ENCODE measurements around the gene PPBP.

The PPBP gene

DNA sequence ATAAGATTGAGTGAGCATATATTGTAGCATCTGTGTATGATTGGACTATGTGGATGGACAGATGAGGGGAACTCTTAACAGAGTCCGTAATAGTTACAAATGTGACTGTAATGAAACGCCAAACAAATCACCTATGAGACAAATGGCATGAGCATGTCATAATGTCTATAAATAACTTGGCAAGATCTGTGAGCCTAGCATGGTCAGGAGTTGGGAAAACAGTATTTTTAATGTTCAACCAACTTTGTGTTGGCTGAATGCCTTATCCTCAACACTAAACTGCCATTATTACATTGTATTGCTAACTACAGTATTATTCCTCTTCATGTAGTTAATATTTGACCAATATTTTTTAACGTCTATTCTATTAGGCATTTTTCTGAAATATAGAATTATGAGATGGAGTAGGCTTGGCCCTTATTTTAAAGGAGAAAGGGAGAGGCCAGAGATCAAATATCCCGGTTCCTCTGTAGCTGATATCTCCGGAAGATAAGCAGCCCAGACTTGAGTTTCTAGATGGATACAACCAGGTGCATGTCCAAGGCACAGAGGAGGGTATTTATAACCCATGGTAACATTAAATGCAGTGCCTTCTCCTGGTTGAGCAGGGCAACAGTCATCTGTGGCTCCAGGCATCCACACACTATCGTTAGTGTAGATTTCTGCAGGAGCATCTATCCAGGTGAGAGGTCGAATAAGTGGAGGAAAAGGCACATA is 38.8 kb downstream of the PPBP start:
- TF ChIP-seq, protein P1, sequence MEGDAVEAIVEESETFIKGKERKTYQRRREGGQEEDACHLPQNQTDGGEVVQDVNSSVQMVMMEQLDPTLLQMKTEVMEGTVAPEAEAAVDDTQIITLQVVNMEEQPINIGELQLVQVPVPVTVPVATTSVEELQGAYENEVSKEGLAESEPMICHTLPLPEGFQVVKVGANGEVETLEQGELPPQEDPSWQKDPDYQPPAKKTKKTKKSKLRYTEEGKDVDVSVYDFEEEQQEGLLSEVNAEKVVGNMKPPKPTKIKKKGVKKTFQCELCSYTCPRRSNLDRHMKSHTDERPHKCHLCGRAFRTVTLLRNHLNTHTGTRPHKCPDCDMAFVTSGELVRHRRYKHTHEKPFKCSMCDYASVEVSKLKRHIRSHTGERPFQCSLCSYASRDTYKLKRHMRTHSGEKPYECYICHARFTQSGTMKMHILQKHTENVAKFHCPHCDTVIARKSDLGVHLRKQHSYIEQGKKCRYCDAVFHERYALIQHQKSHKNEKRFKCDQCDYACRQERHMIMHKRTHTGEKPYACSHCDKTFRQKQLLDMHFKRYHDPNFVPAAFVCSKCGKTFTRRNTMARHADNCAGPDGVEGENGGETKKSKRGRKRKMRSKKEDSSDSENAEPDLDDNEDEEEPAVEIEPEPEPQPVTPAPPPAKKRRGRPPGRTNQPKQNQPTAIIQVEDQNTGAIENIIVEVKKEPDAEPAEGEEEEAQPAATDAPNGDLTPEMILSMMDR (IDR thresholded peaks at IDR 0.05; ENCODE audit: low read depth, low read length): no peak
- H3K4me3 ChIP-seq (ENCODE audit: low read depth, low read length): no peak overlapping the region

DNA sequence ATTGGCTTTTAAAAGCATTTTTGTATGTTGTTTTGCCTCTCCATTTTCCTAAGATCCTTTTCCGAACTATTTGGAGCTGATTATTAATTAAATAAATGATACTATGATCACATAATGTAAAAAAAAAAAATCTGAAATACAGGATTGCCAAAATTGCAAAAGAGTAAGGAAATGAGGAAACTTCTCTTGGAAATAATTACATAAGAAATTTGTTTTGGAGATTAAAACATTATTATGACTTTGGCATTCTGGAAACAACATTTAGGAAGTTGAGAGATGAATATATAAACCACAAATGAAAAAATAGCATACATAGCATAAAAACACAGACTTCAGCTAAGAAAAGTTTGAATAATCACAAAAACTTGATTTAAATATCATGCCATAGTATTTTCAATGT is 39.7 kb downstream of the PPBP start:
- no peak overlapping the region for H3K4me3 ChIP-seq (ENCODE audit: low read depth, low read length)
- TF ChIP-seq, protein P1 (IDR thresholded peaks at IDR 0.05; ENCODE audit: low read depth, low read length): no peak

DNA sequence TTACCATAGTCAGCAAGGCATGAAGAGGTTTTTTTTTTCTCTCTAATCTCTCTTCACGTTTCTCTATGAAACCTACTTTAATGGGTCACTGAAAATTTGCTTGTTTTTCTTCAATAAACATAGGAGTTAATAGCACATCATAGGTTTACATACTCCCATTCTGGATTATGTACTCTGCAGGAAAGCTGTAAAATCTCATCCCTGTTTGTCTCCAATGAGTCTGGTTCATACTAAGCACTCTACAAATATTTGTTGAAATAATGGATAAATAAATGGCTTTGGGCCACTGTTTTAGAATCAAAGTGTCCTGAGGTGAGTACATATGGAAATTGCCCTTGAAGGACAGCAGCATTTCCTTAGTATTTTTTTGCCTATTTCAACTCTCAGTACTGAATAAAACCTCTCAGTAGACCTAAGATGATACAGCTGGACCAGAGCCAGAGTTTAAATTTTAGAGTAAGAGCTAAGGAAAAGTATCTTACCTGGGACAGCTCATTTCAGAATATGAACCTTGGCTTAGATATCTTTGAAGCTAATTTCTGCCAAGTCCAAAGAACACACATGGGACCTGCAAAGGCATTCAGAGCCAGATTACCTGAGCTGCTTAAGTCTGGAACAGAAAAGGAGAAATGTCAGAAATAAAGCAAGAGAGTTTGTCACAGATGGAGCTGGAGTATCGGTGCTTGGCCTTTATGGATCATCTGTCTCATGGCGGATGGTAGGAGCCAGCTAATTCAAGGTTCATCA is 40.6 kb downstream of the PPBP start:
- no peak overlapping the region for H3K4me3 ChIP-seq (ENCODE audit: low read depth, low read length)
- TF ChIP-seq, protein P1 (IDR thresholded peaks at IDR 0.05; ENCODE audit: low read depth, low read length): no peak

DNA sequence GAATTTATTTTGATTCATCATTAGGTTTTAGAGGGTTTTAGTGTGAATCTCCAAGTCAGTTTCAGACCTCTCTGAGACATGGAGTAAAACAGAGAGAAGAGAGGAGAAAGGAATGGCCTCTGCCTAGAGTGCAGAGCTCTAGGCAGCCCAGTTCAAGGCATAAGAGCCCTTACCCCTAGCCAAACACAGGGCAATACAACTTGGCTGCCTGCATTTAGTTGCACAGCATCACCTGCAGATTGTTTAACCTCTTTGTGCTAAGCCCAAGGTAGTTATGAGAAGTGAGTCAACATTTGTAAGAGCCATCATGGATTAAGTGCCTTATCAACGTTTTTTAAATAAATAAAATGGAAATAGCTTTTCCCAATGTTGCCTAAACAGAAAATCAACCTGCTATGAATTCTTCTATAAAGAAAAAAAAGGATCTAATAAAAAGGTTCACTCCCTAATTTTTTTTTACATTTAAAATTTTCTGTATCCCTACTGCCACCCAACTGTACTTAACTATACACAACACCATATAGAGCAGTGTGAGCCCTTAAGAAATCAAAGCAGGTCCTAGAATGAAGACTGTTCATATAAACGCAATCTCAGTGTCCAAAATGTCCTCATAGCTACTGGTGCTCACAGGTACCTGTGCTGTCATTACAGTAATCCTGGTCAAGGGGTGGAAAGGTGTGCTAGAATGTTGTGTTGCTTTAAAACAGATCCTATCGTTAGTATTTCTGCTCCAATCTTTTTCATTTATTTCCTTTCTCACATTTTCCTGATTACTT is 42.1 kb downstream of the PPBP start:
- H3K4me3 ChIP-seq (ENCODE audit: low read depth, low read length): no peak overlapping the region
- TF ChIP-seq, protein P1 (IDR thresholded peaks at IDR 0.05; ENCODE audit: low read depth, low read length): no peak

DNA sequence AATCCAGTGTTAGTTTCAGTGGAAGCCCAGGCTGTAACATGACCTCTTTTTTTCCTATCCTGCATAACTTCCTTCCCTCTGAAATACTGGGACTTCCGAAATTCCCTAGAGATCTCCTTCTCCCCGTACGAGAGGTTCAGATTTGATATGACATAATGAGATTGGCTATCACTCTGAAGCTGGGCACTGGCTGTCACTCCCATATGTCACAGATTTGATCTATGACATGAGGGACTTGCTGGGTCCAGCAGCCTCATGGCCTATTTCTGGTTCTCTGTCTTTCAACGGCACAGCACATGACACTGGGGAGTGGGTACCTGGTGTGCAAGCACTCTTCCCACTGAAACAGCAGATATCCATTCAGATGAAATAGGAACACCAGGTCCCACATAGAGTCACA is 42.9 kb downstream of the PPBP start:
- H3K4me3 ChIP-seq (ENCODE audit: low read depth, low read length): no peak overlapping the region
- TF ChIP-seq, protein P1 (IDR thresholded peaks at IDR 0.05; ENCODE audit: low read depth, low read length): no peak

DNA sequence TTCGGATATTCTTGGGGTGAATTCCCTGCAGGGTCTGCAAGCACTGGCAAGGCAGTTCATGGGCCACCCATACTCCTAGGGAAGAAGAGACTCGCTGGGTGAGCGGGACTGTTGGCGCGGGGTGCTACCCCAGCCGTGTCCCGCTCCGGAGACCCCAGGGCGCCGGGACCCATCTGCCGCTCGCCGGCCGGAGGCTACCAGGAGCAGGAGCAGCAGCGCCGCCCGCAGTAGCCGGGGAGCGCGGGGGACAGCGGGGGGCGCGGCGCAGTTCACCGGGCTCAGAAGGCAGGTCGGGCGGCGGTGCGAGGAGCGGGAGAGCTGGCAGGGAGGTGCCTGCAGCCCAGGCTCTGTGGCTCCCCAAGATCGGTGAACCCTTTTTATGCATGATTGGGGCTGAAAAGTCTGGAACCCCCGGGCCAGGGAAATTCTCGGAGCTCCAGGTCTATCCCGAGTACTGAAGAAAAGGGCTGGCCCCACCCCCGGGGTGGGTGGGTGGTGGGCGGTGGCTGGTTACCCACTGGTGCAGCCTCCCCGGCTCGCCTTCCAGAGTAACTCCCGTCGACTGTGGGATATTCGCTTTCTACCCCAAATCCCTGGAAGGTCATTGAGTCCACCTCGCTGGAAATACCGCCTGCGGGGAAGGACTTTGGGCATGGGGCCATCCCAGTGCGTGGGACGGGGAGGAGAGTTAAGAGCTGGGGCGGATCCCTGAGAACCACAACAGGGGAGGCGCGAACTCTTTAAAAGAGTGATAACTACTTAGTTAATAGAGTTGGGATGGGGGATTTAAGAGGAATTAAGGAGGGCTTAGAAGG is 43.7 kb downstream of the PPBP start:
- no peak overlapping the region for H3K4me3 ChIP-seq (ENCODE audit: low read depth, low read length)
- TF ChIP-seq, protein P1 (IDR thresholded peaks at IDR 0.05; ENCODE audit: low read depth, low read length): no peak

All from WI38 (cell line).